Prostate gland (tissue), 2 donors: ENCODE data around the gene KCNQ1.

Experiments
- CTCF ChIP-seq, 4 experiments: fragments of 200-600 bp in 2 of 4; fragments of 450-650 bp in 2 of 4; sonication (generic) in 2 of 4; IDR thresholded peaks; 1 replicate in 3 of 4; 2 replicates in 1 of 4; pipeline ENCODE4 v1.5.1; 2016 to 2019; ENCODE audit warnings: antibody characterized with exemption in 4 of 4, mild to moderate bottlenecking in 2 of 4, moderate library complexity in 2 of 4
- POLR2AphosphoS5 ChIP-seq: sonication (generic); formaldehyde crosslinking; IDR thresholded peaks from one replicate; pipeline ENCODE4 v1.6.1; 2017; ENCODE audit warnings: antibody characterized with exemption

DNA sequence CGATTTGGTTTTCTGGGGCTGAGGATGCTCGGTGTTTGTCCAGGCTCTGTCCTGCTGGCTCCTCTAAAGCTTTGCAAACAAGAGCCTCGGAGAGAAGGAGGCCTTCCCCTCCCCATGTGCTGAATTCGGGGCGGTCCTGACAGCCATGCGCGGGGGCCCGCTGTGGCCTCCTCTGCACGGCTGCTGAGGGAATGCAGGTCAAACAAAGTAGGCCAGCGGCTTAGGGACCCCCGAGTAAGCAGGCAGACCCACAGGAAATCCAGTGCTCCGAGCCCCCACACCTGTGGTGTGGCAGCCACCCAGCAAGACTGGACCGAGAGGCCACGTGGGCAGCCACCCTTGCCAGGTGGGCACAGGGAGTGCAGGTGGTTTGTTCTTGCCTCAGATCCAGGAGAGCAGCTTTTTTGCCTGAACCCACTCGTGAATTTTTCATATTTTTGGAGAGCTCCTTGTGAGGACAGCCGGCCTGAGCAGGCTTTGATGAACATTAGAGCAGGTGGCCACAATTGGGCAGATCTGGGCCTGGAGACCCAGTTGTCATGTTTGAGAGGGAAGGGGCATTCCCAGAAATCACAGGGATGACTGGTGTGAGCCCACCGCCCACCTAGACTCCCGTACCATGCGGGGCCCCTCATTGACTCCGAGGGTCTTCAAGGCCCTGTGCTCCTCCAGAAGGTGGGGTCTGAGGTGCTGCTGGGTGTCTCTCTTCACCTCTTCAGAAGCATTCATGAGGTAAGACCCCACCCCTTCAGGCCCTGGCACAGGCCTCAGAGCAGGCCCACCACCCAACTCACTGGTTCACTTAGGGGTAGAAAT is 298.0 kb downstream of the KCNQ1 start:
- TF ChIP-seq CTCF (IDR thresholded peaks at IDR 0.05) (no peak), POLR2AphosphoS5 (no peak)
